SKM-1 treated with dmso at 0.1 percent for 144 hours (cell line): ENCODE results near the gene GBA2.

Source experiments
- DNase-seq: peaks from one replicate; lab custom pipeline; 2025; ENCODE audit not compliant: unreplicated experiment; lab: John Stamatoyannopoulos, UW

Gene GBA2

DNA sequence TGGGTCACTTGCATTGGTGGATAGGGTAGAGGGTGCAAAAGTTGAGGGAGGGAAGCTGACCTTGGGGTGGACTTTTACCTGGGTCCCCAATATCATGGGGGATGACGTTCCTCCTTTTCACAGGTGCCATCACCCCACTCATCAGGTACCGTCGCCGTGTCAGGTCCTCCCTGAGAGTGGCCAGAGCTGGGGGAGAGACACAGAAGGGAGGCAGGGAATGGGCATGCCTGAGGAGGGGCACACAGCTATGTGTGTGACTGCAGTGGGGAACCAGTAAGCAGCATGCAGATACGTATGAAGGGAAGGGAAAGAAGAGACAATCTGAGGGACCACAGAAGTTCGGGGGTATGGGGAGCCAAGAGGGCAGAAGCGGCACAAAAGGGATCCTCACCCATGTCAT is 10.1 kb downstream of the GBA2 start:
- no peak for DNase-seq

DNA sequence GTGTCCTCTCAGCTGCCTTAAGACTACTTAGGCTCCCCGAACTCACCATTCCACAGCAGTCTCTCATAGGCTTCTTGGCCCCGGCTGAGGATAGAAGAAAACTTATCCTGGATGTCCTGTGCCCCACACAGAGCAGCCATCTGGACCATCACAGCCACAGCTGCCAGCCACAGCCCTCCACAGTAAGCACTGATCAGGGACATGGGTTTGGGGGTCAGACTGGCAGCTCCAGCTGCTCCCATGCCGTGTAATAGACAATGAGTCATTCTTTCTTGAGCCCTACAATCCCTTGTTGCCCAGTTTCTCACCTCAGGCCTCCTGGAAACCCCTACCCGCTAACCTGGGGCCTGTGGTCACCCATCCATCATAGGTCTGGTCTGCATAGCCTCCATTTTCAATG is 10.8 kb downstream of the GBA2 start:
- no peak for DNase-seq

DNA sequence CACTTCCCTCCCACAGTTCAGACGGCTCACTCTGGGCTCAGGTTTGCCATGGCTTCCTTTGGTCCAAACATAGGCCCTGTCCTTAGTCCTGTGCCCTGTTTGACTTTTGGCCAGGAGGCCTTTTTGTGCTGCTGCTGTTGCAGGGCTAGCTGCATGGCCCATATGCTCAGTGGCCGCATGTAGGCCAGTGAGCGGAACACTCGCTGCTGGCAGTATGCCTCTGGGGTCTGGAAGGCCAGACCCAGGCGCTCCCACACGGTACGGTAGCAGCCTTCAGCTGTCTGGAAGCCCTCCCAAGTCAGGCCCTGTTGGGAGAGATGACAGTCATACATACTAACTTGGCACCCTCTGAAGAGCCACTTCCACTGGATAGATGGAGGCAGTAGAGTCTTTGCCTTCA is 11.9 kb downstream of the GBA2 start:
- DNase-seq = no peak

- peak; percentile 74 for DNase-seq
Measured at GRCh38 chr9:35736201-35736633, 12.8 kb downstream of the GBA2 start.

GRCh38 chr9:35734096-35734495 is 14.9 kb downstream of the GBA2 start:
- DNase-seq = no peak

DNA sequence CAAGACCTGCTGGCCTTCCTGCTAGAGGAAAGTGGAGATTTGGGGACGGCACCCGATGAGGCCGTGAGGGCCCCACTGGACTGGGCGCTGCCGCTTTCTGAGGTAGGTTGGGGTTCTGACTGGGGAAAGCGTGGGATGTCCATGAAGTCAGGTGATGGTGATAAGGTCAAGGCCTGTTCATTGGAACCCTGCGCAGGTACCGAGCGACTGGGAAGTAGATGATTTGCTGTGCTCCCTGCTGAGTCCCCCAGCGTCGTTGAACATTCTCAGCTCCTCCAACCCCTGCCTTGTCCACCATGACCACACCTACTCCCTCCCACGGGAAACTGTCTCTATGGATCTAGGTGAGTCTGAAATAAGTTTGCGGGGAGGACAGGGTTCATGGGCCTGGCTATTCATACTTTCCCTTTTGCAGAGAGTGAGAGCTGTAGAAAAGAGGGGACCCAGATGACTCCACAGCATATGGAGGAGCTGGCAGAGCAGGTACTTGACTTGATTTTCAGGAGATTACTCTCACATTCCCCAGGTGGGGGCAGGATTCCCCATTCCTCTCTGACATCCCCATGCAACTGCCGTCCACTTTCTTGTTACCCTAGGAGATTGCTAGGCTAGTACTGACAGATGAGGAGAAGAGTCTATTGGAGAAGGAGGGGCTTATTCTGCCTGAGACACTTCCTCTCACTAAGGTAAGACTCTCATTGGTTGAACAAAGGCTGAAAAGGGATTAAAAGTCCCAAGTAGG is 16.1 kb downstream of the GBA2 start:
- DNase-seq = no peak

- DNase-seq = peak; percentile 98
Measured at GRCh38 chr9:35732185-35732799, 16.7 kb downstream of the GBA2 start, which contains the start of the genes CREB3 and TLN1. CREB3 (plus strand) TSS chr9:35732666; CDS start chr9:35732773, 107 bp downstream. TLN1 (minus strand) TSS chr9:35732195; CDS start chr9:35725694, 6,501 bp downstream.

GRCh38 chr9:35731415-35732184 is 17.4 kb downstream of the GBA2 start:
- DNase-seq = no peak

- DNase-seq = no peak
Measured at GRCh38 chr9:35730486-35730854, 18.6 kb downstream of the GBA2 start.

DNA sequence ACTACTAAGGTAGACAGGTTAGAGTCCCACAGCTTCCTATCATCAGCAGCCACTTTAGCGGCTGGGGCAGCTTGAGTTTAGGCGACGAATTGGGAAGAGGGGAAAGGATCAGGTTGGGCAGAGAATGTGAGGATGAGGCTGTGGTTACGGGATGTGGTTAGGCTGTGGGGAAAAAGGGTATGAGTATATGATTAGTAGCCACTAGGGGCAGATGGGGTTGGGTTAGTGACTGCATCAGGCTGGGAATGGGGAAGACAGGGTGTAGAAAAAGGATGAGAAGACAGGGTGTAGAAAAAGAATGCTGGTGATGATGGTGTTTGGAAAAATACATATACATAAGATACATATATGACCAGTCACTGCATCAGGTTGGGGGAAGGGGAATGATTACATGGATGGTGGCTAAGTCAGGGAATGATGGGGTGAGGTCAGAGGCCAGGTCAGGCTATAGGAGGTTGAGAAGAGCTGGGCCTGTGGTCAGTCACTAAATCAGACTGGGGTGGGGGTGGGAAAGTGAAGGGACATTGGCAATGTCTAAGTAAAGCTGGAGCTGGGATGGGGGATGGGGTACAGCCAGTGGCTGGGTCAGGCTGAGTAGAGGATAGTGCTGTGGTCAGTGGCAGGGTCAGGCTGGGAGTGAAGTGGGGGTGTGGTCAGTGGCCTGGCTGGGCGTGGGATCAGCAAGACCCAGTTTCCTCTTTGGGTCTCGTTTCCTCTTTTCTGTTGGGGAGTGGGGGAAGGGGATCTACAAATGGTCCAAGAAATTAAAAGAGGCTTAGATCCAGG is 19.1 kb downstream of the GBA2 start:
- peak; percentile 76 for DNase-seq

GRCh38 chr9:35729101-35729500 is 19.9 kb downstream of the GBA2 start:
- DNase-seq = no peak

GRCh38 chr9:35728041-35728971 is 20.7 kb downstream of the GBA2 start:
- DNase-seq = peak; percentile 56

GRCh38 chr9:35727676-35728040 is 21.4 kb downstream of the GBA2 start:
- DNase-seq = no peak

GRCh38 chr9:35726931-35727330 is 22.1 kb downstream of the GBA2 start:
- DNase-seq = peak; percentile 15

DNA sequence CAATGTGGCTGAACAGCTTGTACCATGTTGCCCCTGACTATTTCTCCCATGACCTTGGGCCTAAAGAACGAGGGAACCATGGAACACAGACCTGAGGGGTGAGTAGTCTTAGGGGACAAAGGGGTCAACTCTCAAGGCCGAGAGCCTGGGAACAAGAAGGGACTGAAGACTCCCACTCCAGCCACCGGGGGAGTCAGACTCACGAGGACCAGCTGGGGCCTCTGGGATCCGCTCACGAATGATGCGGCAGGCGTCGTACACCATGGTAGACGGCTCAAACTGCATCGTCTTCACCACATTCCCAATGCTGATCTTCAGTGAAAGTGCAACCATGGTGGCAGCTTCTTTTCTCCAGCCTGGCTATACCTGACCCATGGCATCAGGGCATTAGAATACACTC is 23.7 kb downstream of the GBA2 start:
- DNase-seq = no peak

DNA sequence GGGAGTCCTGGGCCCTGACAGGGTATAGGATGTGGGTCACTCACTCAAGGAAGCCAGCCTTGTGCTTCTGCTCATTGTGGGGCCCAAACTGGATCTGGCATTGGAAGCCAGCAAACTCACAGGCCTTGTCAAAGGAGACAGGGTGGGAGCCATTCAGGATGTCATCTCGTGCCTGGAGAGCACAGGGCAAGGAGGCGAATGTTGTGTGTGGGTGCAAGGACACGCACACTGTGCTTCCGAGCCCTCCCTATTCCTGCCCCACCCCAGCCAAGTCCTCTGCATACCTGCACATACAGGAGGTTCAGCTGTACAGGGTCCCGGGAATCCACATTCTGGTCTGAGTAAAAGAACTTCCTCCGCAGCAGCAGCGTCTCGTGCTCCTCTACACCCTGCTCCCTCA is 25.1 kb downstream of the GBA2 start:
- DNase-seq = no peak

- no peak for DNase-seq
Measured at GRCh38 chr9:35723426-35723825, 25.6 kb downstream of the GBA2 start.

GRCh38 chr9:35719546-35719945 is 29.5 kb downstream of the GBA2 start:
- no peak for DNase-seq

GRCh38 chr9:35718721-35719511 is 30.1 kb downstream of the GBA2 start:
- DNase-seq = no peak
